ENCODE data around the gene SWT1.

- no peak for TF ChIP-seq EZH2 (IDR thresholded peaks at IDR 0.05; ENCODE audit: borderline replicate concordance)
- no peak for TF ChIP-seq CTCF (IDR thresholded peaks at IDR 0.05; ENCODE audit: poor library complexity)
- no peak for TF ChIP-seq EZH2phosphoT487 (IDR thresholded peaks at IDR 0.05; ENCODE audit: low read depth, severe bottlenecking, unreplicated experiment)
These were observed 70.2 kb downstream of the SWT1 start for GRCh38 chr1:185227161-185227560.
